GM18505 (cell line): ENCODE data around the gene MPC1.
"Not testable (repeated sequence)": the region's sequence is repeated elsewhere in the genome, so short reads cannot be mapped to it uniquely, and the experiment has no call there.

Experiments
- ATAC-seq: cut with Tn5 transposase; IDR thresholded peaks from one replicate; pipeline ENCODE4 v1.9.1; 2021; ENCODE audit not compliant: unreplicated experiment
- POLR2A ChIP-seq: IDR thresholded peaks from 4 replicates; pipeline ENCODE4 v1.6.1; 2011; ENCODE audit warnings: borderline replicate concordance; ENCODE audit not compliant: insufficient read depth, insufficient read length; ENCODE audit errors: extremely low read depth

The MPC1 gene

DNA sequence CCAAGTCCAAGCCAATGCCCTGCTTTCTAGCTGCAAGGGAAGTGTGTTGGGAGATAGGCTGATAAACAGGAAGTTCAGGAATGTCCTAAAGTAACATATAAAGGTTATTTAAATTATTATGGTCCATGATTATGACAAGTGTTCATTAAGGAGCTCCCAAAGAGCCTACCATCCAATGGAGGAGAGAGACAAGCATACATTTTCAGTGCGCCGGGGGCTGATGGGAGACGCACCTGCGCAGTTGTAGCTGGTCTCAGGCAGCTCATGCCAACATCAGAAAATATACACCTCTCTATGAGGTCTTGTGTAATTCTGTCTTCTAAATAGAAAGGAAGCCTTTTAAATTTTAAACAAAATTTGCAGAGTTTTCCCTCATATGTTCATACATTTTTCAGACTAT lies 27.8 kb downstream of the MPC1 start:
- ATAC-seq, result no peak
- no peak for TF ChIP-seq POLR2A

DNA sequence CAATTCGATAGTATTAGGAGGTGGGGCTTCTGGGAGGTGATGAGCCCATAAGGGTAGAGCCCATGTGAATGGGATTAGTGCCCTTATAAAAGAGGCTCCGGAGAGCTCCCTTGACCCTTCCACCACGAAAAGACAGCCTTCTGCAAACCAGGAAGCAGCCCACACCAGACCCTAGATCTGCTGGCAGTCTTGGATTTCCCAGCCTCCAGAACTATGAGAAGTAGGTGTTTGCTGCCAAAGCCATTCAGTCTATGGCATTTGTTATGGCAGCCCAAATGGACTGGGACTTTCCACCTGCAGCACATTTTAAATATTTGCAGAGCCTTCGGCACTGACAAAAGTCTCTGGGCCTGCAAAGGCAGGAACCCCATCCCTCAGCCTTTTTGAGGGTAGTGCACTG lies 28.6 kb downstream of the MPC1 start:
- TF ChIP-seq POLR2A, result no peak
- no peak for ATAC-seq

DNA sequence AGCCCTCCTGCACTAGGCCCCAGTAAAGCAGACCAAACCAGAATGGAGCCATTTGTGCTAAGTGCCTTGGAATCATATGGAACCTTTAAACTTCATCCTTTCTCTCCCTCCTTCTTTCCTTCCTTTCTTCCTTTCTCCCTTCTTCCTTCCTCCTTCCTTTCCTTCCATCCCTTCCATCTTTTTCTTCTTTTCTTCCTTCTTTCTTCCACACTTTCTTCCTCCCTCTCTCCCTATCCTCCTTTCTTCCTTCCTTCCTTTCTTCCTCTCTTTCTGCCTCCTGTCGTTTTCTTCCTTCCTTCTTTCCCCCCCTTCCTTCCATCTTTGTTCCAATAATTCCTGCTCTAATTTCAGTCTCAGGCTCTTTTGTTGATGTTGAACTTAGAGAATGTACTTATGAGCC lies 29.2 kb downstream of the MPC1 start:
- no peak for ATAC-seq
- no peak for TF ChIP-seq POLR2A

DNA sequence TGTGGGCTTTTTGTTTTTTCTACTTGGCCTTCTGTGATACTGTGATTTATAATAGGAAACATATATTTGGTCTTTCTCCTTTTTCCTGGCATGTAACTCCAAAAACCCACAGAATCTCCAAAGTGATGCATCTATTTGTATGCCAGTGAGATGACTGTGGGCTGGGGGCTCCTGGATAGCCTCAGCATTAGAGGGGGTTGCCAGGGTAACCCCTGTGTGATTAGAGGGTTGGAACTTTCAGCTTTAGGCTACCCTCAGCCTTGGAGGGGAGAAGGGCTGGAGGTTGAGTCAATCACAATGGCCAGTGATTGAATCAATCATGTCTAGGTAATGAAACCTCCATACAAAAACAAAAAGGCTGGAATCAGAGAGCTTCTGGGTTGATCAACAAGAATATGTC lies 29.8 kb downstream of the MPC1 start:
- no peak for TF ChIP-seq POLR2A
- ATAC-seq, result no peak

DNA sequence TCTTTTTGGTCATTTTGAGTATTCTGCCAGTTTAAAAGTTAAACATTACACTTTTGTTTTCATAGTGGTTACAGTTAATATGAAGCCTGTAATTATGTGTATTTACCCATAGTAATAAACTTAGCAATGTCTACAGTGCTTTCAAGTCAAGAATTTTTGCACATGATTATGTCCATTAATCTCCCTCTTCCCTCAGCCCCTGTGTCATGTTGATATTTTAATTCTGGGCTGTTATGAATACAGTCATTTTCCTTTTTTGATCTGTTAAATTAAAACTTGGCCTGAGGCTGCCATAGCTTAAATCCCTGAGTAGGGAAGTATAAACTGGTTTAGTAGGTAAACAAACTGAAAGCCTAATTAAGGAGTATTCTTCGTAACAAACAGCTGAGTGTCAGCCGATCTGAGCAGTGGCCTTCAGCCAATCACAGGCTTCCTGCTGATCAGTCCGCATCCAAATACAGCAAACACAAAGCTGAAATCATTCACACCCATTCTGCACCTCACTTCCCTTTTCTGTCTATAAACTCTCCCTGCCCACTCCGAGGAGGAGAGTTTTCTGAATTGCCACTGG lies 30.9 kb downstream of the MPC1 start:
- no peak for TF ChIP-seq POLR2A
- ATAC-seq, result peak; percentile 84

DNA sequence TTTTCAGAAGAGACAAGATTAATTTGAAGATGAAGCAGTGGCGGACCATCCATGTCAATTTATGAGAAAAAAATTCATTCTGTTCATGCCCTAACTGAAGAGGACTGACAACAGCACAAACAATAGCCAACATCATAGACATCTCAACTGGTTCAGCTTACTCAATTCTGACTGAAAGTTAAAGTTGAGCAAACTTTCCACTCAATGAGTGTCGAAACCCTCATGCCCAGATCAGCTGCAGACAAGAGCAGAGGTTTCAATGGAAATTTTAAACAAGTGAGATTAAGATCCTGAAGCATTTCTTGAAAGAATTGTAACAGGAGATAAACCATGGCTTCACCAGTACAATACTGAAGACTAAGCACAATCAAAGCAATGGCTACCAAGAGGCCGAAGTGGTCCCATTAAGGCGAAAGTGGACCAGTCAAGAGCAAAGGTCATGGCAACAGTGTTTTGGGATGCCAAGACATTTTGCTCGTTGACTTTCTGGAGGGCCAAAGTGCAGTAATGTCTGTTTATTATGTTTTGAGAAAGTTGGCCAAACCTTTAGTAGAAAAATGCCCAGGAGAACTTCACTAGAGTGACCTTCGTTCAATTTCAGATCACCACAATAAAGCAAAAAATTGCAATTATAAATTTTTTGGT lies 34.3 kb downstream of the MPC1 start:
- TF ChIP-seq POLR2A, result no peak
- ATAC-seq, result no peak

DNA sequence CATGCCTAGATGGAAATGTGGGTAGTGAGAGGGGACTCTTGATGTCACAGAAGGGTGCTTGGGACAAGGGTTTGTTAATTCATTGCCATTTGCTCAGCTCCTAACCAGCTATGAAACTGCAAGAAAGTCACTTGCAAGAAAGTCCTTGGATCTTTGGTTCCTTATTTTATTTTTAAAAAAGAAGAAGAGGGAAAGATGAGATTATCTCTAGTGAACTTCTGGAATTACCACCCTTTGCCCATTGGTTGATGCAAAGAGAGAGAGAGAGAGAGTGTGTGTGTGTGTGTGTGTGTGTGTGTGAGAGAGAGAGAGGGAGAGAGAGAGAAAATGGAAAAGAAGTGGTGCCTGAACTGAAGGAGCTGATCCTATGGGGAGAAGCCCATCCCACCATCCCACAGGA lies 35.8 kb downstream of the MPC1 start:
- no peak for ATAC-seq
- no peak for TF ChIP-seq POLR2A

DNA sequence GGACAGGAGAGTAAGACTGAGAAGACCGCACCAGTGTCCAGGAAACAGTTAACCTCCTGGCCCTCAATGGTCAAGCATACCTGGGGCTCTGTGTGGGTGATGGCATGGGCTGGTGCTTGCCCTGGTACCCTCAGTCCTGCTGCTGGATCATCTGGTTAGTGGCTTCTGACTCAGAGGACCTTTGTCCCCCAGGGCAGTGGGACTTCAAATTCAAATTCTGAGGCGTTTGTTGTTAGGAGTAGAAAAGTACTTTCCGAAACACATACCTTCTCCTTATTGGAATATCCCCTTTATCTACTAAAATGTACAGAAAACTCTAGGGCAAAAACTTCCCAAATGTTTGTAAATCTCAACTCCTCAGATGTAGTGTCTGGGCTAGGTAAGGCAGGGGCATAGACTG lies 36.3 kb downstream of the MPC1 start:
- TF ChIP-seq POLR2A, result no peak
- no peak for ATAC-seq

DNA sequence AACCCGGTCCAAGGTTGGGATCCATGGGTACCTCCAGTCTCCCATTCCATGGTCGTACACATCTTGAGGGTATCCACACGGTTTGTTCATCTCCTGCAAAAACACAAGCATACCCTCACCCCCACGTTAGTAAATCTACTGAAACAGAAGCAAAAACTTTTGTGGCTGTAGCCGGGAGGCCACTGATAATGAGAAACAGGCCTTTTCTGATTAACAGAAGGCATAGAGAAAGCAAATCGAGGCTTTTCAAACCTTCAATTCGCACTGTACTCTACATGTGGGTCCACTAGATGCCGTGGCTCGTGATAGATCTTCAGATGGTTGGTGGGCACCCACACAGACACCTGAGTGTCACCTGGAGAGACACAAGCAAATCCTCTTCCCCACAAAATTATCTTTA lies 37.1 kb downstream of the MPC1 start:
- ATAC-seq, result not testable (repeated sequence)

DNA sequence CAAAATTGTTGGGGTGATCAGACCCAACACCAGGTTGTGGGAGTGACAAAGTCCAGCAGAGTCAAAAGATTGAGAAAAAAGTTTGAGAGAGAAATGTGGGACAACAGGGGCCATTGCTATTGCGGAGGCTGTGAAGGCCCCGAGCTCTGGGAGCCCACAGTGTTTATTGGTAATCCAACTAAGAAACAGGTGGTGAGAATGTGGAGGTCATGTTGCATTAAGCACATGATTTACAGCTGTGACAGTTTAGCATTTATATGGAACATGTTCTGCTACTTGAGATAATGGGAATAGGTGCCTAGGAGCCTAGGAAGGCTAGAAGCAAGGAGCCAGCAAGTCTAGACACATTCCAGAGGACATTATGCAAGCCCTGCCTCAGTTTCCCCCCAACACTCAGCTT lies 37.8 kb downstream of the MPC1 start:
- not testable (repeated sequence) for ATAC-seq

DNA sequence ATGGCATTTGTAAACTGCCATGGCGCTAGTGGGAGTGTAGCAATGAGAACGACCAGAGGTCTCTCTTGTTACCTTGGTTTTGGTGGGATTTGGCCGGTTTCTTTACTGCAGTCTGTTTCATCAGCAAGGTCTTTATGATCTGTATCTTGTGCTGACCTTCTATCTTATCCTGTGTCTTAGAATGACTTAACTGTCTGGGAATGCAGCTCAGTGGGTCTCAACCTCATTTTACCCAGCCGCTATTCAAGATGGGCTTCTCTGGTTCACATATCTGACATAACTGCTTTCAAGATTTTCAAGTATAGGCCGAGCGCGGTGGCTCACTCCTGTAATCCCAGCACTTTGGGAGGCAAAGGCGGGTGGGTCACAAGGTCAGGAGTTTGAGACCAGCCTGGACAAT lies 38.5 kb downstream of the MPC1 start:
- no peak for ATAC-seq
- TF ChIP-seq POLR2A, result no peak

DNA sequence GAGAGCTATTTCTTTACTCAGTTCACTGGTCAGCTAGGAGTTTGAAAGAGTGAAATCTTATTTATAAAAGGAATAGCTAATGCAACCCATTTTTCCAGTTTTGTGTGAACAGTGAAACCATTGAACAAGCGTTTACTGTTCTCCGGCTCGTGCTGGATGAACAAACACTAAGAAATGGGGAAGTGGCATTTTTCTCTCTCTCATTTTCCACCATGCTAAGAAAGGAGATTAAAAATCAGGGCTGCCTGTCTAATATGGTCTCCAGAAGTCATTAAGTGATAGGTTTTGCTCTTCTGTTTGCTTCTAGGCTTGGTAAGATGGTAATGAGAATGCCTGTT lies 39.6 kb downstream of the MPC1 start:
- no peak for TF ChIP-seq POLR2A
- peak; percentile 23 for ATAC-seq

DNA sequence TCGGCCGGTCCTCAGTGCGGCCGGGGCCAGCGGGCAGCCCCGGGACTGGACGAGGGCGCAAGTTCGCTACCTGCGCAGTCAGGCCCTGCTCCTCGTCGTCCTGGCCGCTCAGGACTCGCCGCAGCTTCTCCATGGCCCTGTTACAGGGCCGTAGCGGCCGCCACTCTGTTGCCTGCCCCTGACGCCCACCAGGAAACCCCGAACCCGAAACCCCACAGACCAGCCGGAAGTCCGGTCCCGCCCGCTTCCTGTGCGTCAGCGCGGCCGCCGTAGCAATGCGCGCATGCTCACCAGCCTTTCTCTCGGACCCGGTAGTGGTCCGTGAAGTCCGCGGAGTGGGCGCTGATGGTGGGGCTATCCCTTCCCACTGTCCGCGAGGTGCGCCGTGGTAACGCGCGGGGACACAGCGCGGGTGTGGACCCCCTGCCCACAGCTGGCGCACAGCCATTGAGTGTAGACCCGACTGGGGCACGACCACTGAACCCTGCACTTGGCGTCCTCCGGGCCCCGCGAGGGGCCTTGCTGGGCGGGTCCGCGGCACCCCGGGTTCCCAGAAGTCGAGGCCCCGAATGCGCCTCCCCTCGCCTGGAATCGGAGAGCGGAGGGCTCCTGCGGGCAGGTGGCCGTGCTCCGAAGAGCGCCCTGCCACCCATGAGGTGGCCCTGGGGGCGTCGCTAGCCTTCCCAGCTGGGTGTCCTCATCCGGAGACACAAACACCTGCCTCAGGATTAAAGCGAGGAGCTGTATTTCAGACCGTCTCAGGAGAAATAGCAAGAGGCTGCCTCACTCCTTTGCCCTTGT lies 40.2 kb downstream of the MPC1 start, which contains the start of gene SFT2D1:
SFT2D1 (minus strand) TSS at position 197 of the 801 bp plus-strand sequence; CDS start at position 133, 64 bp downstream.
- TF ChIP-seq POLR2A, result peak; percentile 98
- peak; percentile 93 for ATAC-seq

DNA sequence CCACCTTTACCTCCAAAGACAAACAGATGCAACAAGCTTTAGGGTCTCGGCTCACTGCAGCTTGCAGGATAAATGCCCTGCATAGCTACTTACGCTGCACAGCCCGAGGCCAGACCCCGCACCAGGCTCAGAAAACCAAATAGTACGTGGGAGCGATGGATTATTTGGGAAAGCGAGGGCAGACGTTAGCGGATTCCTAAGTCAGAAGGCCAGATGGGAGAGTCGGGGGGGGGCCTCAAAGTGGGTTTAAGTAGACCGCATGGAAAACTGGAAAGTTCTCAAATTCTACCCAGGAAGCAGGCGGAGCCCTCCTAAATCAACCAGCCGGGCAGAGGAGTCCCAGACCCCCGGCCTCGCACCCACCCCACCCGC lies 40.8 kb downstream of the MPC1 start:
- TF ChIP-seq POLR2A, result no peak
- no peak for ATAC-seq
